ENCODE measurements around the gene VWA8. TPM values are rescaled to one million over a fixed set of nuclear protein-coding genes. Genes with fewer than 3 reads are reported as not detected.
"Not testable (repeated sequence)": the region's sequence is repeated elsewhere in the genome, so short reads cannot be mapped to it uniquely, and the experiment has no call there.

The VWA8 gene
- total RNA-seq, 1 donor from 2014 or later: 15.8 TPM

DNA sequence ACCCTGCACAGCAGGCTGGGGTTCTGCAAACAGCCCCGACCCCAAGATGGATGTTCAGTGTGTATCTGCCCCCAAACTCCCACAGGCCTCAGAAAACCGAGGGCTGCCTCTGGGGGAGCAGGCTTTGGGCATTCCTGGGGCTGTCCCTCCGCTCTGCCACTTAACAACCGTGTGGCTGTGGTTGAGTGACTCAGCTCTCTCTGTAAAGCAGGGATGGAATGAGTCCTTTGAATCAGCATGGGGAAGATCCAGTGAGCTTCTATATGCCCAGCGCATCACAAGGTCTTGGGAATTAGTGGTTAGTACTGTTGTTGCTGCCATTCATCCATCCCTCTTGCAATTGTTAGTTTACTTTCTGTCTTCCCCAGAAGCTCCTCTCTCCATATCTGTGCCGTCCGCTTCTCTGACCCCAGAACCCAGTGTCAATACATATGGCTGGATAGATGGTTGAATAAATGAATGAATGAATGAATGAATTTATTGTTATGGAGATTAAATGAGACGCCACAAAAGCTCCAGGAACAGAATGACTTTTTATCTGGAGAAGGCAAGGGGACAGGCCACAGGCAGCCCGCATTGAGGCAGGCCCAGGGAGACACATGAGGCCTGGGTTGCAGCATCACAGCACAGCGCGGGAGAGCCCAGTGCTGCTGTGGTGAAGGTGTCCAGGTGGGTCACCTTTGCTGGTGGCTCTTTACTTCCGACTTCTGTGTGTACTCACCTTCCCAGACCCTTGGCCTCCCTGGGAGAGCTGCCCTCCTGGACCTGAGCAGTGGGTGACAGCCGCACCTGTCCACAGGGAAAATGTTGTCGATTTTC, 414.3 kb downstream of the VWA8 start:
- Mint-ChIP-seq H3K9me3 (ENCODE audit: unreplicated experiment) (no peaks in the 10 kb centered on the region), H3K4me3 (ENCODE audit: unreplicated experiment) (no peak overlapping the region), H3K36me3 (ENCODE audit: unreplicated experiment) (no peaks in the 10 kb centered on the region), H3K27me3 (ENCODE audit: unreplicated experiment) (no peaks in the 10 kb centered on the region), H3K27ac (ENCODE audit: unreplicated experiment) (no peak overlapping the region), H3K4me1 (ENCODE audit: unreplicated experiment) (peaks cover 15% of the 10 kb centered on the region)
- TF ChIP-seq, protein P1, sequence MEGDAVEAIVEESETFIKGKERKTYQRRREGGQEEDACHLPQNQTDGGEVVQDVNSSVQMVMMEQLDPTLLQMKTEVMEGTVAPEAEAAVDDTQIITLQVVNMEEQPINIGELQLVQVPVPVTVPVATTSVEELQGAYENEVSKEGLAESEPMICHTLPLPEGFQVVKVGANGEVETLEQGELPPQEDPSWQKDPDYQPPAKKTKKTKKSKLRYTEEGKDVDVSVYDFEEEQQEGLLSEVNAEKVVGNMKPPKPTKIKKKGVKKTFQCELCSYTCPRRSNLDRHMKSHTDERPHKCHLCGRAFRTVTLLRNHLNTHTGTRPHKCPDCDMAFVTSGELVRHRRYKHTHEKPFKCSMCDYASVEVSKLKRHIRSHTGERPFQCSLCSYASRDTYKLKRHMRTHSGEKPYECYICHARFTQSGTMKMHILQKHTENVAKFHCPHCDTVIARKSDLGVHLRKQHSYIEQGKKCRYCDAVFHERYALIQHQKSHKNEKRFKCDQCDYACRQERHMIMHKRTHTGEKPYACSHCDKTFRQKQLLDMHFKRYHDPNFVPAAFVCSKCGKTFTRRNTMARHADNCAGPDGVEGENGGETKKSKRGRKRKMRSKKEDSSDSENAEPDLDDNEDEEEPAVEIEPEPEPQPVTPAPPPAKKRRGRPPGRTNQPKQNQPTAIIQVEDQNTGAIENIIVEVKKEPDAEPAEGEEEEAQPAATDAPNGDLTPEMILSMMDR (IDR thresholded peaks at IDR 0.05): no peak
- DNase-seq (ENCODE audit: extremely low spot score, unreplicated experiment): no peak

DNA sequence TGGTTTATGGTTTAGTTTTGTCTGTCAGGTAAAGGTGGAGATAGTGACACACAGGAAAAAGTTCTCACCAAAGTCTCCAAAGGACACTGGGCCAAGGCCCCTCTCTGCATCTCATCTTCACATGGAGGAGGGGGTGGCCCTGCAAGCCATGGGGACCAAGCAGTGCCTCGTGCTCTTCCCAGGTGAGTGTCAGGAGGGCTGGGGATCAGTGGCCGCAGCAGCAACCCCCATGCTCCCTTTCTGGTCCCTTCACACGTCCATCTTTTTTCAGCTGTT, 415.5 kb downstream of the VWA8 start:
- peaks cover 15% of the 10 kb centered on the region for H3K4me1 Mint-ChIP-seq (ENCODE audit: unreplicated experiment)
- H3K27me3 Mint-ChIP-seq (ENCODE audit: unreplicated experiment): peaks cover 4% of the 10 kb centered on the region
- H3K27ac Mint-ChIP-seq (ENCODE audit: unreplicated experiment): no peak overlapping the region
- TF ChIP-seq, protein P1 (IDR thresholded peaks at IDR 0.05): no peak
- DNase-seq (ENCODE audit: extremely low spot score, unreplicated experiment): no peak
- H3K36me3 Mint-ChIP-seq (ENCODE audit: unreplicated experiment): no peaks in the 10 kb centered on the region
- H3K4me3 Mint-ChIP-seq (ENCODE audit: unreplicated experiment): no peak overlapping the region
- H3K9me3 Mint-ChIP-seq (ENCODE audit: unreplicated experiment): no peaks in the 10 kb centered on the region

DNA sequence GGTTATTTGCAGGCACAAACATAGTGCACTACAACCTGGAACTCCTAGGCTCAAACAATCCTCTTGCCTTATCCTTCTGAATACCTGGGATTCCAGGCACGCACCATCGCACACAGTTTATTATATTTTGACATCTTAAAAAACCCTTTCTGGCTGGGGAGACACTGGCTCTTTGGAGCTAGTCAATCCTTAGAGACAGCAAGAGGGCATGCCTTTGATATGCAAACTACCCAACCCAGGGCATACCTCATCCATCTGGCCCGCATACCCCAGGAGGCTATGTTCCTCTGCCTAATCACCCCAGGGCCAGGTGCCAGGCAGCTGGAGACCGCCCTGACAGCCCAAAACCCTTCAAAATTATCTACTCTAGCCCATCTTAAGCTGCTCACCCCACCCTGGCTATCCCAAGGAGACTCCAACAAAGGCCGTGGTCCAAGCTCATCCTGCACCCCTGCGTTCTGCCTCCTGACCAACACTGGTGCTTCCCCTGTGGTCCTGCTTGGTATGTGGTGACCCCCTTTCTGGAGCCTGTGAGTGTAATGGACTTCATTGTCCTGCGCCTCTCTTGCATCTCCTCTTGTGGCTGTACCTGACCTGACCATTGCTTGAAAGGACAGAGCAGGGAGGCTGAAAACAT, 417.1 kb downstream of the VWA8 start:
- Mint-ChIP-seq H3K9me3 (ENCODE audit: unreplicated experiment) (no peaks in the 10 kb centered on the region), H3K27me3 (ENCODE audit: unreplicated experiment) (peaks cover 12% of the 10 kb centered on the region), H3K36me3 (ENCODE audit: unreplicated experiment) (no peaks in the 10 kb centered on the region), H3K4me3 (ENCODE audit: unreplicated experiment) (no peak overlapping the region), H3K27ac (ENCODE audit: unreplicated experiment) (no peak overlapping the region), H3K4me1 (ENCODE audit: unreplicated experiment) (peaks cover 15% of the 10 kb centered on the region)
- DNase-seq (ENCODE audit: extremely low spot score, unreplicated experiment): no peak
- TF ChIP-seq, protein P1 (IDR thresholded peaks at IDR 0.05): no peak

DNA sequence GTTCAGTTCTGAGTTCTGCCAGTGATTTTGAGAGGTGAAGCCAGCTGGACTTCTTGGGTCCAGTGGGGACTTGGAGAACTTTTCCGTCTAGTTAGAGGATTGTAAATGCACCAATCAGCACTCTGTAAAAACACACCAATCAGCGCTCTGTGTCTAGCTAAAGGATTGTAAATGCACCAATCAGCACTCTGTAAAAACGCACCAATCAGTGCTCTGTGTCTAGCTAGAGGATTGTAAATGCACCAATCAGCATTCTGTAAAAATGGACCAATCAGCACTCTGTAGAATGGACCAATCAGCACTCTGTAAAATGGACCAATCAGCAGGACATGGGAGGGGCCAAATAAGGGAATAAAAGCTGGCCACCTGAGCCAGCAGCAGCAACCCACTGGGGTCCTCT, 418.1 kb downstream of the VWA8 start:
- H3K4me1 Mint-ChIP-seq (ENCODE audit: unreplicated experiment): peaks cover 12% of the 10 kb centered on the region
- H3K36me3 Mint-ChIP-seq (ENCODE audit: unreplicated experiment); H3K9me3 Mint-ChIP-seq (ENCODE audit: unreplicated experiment); DNase-seq (ENCODE audit: extremely low spot score, unreplicated experiment); H3K27ac Mint-ChIP-seq (ENCODE audit: unreplicated experiment); H3K4me3 Mint-ChIP-seq (ENCODE audit: unreplicated experiment): not testable (repeated sequence)
- H3K27me3 Mint-ChIP-seq (ENCODE audit: unreplicated experiment): peaks cover 19% of the 10 kb centered on the region

DNA sequence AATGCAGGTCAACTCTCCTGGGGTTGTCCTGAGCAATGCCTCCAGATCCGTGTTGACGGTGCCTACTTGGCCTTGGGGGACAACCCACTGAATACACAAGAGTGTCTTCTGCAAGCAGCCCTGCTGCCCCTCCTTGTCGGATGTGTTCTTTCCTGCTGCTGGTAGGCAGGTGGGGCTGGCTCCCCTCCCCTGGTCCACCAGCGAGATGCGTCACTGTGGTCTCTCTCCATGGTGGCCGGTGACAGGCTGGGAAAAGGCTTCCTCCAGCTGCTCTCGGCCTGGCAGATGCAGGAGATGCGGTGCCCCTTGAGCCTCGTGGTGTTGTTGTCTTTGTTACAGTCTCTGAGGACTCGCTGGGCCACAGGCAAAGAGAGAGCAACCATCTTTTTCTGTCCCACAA, 418.6 kb downstream of the VWA8 start:
- no peak overlapping the region for H3K4me3 Mint-ChIP-seq (ENCODE audit: unreplicated experiment)
- peaks cover 24% of the 10 kb centered on the region for H3K27me3 Mint-ChIP-seq (ENCODE audit: unreplicated experiment)
- H3K27ac Mint-ChIP-seq (ENCODE audit: unreplicated experiment): no peak overlapping the region
- DNase-seq (ENCODE audit: extremely low spot score, unreplicated experiment): peak; percentile 83
- peaks cover 8% of the 10 kb centered on the region for H3K4me1 Mint-ChIP-seq (ENCODE audit: unreplicated experiment)
- TF ChIP-seq, protein P1 (IDR thresholded peaks at IDR 0.05): no peak
- no peaks in the 10 kb centered on the region for H3K9me3 Mint-ChIP-seq (ENCODE audit: unreplicated experiment)
- no peaks in the 10 kb centered on the region for H3K36me3 Mint-ChIP-seq (ENCODE audit: unreplicated experiment)
